ENCODE results near the gene CNIH3. TPM values are rescaled to one million over a fixed set of nuclear protein-coding genes. Genes with fewer than 3 reads are reported as not detected.

The CNIH3 gene
- total RNA-seq, 1 experiment from 2014 or later = 1.8 TPM

GRCh38 chr1:224583774-224584173, 32.3 kb upstream of the CNIH3 start:
- intact Hi-C loops (cut with micrococcal nuclease) = no loop called here
- H3K9ac ChIP-seq (ENCODE audit: low read length) = no peak overlapping the region
- no peak overlapping the region for H3K4me3 ChIP-seq (replicated peaks in 1 of 2; ENCODE audit: low read depth in 1 of 2, low read length in 2 of 2)
- H3K4me2 ChIP-seq (ENCODE audit: low read length) = no peak overlapping the region
- no peaks in the 10 kb centered on the region for H3K9me3 ChIP-seq (ENCODE audit: control insufficient read depth in 1 of 2, insufficient read depth in 1 of 2, low read depth in 1 of 2, low read length in 2 of 2)
- CTCF ChIA-PET = no interaction called here
- H2AFZ ChIP-seq (ENCODE audit: low read depth, low read length, poor library complexity, severe bottlenecking) = no peak overlapping the region
- H3K4me1 ChIP-seq (ENCODE audit: control insufficient read depth in 1 of 2, insufficient read depth in 2 of 2, low read length in 2 of 2) = peaks cover 3 to 5% of the 10 kb centered on the region in 2 experiments; a peak in 2 of 4 replicates
- H3K27me3 ChIP-seq (ENCODE audit: insufficient read depth, low read length) = no peaks in the 10 kb centered on the region
- TF ChIP-seq POLR2AphosphoS5 (IDR thresholded peaks at IDR 0.05; ENCODE audit: low read depth, low read length) (no peak), ZNF274 (IDR thresholded peaks at IDR 0.05; ENCODE audit: low read depth, low read length) (no peak), SIN3A (IDR thresholded peaks at IDR 0.05; ENCODE audit: low read depth) (no peak), ELF1 (IDR thresholded peaks at IDR 0.05; ENCODE audit: borderline replicate concordance, low read depth) (no peak), YY1 (IDR thresholded peaks at IDR 0.05; ENCODE audit: extremely low read depth, insufficient replicate concordance, low read depth, low read length) (no peak), TCF7L2 (IDR thresholded peaks at IDR 0.05; ENCODE audit: borderline replicate concordance, extremely low read depth, insufficient read depth, insufficient read length) (no peak), CBX3 (IDR thresholded peaks at IDR 0.05; ENCODE audit: low read depth) (no peak), EGR1 (IDR thresholded peaks at IDR 0.05; ENCODE audit: low read depth) (no peak), EZH2 (IDR thresholded peaks at IDR 0.05) (no peak), SRF (IDR thresholded peaks at IDR 0.05; ENCODE audit: low read depth) (no peak)
- TF ChIP-seq, protein P1, sequence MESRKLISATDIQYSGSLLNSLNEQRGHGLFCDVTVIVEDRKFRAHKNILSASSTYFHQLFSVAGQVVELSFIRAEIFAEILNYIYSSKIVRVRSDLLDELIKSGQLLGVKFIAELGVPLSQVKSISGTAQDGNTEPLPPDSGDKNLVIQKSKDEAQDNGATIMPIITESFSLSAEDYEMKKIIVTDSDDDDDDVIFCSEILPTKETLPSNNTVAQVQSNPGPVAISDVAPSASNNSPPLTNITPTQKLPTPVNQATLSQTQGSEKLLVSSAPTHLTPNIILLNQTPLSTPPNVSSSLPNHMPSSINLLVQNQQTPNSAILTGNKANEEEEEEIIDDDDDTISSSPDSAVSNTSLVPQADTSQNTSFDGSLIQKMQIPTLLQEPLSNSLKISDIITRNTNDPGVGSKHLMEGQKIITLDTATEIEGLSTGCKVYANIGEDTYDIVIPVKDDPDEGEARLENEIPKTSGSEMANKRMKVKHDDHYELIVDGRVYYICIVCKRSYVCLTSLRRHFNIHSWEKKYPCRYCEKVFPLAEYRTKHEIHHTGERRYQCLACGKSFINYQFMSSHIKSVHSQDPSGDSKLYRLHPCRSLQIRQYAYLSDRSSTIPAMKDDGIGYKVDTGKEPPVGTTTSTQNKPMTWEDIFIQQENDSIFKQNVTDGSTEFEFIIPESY (IDR thresholded peaks at IDR 0.05; ENCODE audit: extremely low read depth, insufficient replicate concordance, low read length) = no peak
- TF ChIP-seq, protein P2, sequence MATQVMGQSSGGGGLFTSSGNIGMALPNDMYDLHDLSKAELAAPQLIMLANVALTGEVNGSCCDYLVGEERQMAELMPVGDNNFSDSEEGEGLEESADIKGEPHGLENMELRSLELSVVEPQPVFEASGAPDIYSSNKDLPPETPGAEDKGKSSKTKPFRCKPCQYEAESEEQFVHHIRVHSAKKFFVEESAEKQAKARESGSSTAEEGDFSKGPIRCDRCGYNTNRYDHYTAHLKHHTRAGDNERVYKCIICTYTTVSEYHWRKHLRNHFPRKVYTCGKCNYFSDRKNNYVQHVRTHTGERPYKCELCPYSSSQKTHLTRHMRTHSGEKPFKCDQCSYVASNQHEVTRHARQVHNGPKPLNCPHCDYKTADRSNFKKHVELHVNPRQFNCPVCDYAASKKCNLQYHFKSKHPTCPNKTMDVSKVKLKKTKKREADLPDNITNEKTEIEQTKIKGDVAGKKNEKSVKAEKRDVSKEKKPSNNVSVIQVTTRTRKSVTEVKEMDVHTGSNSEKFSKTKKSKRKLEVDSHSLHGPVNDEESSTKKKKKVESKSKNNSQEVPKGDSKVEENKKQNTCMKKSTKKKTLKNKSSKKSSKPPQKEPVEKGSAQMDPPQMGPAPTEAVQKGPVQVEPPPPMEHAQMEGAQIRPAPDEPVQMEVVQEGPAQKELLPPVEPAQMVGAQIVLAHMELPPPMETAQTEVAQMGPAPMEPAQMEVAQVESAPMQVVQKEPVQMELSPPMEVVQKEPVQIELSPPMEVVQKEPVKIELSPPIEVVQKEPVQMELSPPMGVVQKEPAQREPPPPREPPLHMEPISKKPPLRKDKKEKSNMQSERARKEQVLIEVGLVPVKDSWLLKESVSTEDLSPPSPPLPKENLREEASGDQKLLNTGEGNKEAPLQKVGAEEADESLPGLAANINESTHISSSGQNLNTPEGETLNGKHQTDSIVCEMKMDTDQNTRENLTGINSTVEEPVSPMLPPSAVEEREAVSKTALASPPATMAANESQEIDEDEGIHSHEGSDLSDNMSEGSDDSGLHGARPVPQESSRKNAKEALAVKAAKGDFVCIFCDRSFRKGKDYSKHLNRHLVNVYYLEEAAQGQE (IDR thresholded peaks at IDR 0.05; ENCODE audit: low read depth) = no peak
- BruUV-seq (replicated peaks) = no TSS peak
- H3K27ac ChIP-seq (ENCODE audit: low read depth, low read length) = no peak overlapping the region
- H4K20me1 ChIP-seq (ENCODE audit: insufficient read depth) = no peaks in the 10 kb centered on the region
- POLR2A ChIA-PET = no interaction called here
- RAD21 ChIA-PET (ENCODE audit: low non-redundant PET in 1 of 2, low total read pairs in 2 of 2, uncharacterized antibody in 2 of 2, unreplicated experiment in 2 of 2) = no interaction called here
- no peak for ATAC-seq
- H3K36me3 ChIP-seq (ENCODE audit: control insufficient read depth in 1 of 2, insufficient read depth in 2 of 2, low read length in 2 of 2) = no peaks in the 10 kb centered on the region
- no peak for DNase-seq (ENCODE audit: low read depth, low spot score)
- no peaks in the 10 kb centered on the region for H3K79me2 ChIP-seq (ENCODE audit: insufficient read depth, low read length)
- H3K9me2 ChIP-seq (ENCODE audit: insufficient read depth) = no peaks in the 10 kb centered on the region; the same call in 1 of the 2 replicates

Measured in HCT116 (cell line).